Adipose tissue (tissue), 3 donors: Measurements from ENCODE around the gene SDHA. TPM values are rescaled to one million over a fixed set of nuclear protein-coding genes. Genes with fewer than 3 reads are reported as not detected.
"Not testable (repeated sequence)": the region's sequence is repeated elsewhere in the genome, so short reads cannot be mapped to it uniquely, and the experiment has no call there.

Source experiments
- H3K27ac ChIP-seq: one replicate; pipeline ENCODE4 v1.5.1; 2013; ENCODE audit warnings: low read depth, low read length
- WGBS, 3 donors: extraction: QIAGEN DNeasy Blood & Tissue Kit; methylation state at CpG; one replicate each; pipeline ENCODE4 v1.1.7; 2013; 5-methylcytosine and 5-hydroxymethylcytosine counted together
- polyA plus RNA-seq, 3 donors: library from polyadenylated mRNA; stranded (reverse); fragments of 200-250 nt; gene quantifications; one replicate each; pipeline ENCODE4 v1.2.3, GENCODE V29; 2013
- donor health status: healthy with polysubstance abuse.
- donor health status: Bipolar disorder and iron deficiency.
- donor health status: healthy.

The SDHA gene
- polyA plus RNA-seq, 3 donors: 64.9 to 146 (median 108) TPM

DNA sequence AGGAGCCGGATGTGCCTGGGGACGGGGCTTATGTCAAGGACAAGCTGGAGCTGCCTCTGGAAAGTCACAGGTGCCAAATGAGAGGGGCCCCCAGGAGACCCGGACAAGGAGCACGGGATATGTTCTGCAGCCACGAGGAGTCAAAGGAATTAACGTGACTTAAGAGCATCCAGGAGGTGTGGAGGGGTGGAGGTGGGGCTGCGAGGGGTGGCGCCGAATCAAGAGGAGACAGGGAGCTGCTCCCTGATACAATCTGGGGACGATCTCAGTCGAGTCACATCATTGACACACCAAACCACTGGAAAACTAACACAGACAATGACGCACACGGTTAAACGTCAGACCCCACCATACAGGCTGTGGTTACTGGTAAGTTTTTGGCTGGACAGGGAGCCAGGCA is 10.5 kb upstream of the SDHA start:
- WGBS, 3 donors: 72 to 88% (median 83%) methylated on average over 14 of the region's 14 CpGs
- no peak overlapping the region for H3K27ac ChIP-seq

DNA sequence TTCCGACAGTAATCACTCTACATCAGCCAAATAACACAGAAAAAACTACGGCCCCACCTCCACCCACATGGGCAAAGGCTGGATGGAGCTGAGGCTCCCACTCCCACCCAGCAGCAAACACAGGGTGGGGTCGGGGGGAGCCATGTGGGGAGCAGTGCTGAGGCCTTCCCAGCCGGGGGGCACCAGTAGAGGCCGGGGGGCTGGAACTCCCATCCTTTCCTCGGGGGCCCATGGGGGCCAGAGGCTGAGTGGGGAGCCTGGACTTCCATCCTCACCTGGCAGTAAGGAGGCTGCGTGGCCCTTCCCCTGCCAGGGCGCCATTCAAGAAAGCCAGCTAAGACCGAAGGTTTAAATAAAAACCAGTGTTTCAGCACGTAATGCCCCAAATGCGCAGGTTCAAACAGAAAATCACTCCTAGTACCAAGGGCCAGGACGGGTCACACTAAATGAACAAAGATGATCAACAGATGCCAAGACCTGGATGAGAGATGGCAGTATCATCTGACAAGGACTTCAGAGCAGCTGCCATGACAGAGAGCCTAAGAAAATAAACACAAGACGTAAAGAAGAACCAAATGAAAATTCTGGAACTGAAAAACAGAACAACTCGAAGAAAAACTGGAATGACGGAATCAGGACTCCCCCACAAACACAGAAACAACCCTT is 9.5 kb upstream of the SDHA start:
- H3K27ac ChIP-seq: no peak overlapping the region
- WGBS, 3 donors: 88% methylated on average over 15 of the region's 15 CpGs

DNA sequence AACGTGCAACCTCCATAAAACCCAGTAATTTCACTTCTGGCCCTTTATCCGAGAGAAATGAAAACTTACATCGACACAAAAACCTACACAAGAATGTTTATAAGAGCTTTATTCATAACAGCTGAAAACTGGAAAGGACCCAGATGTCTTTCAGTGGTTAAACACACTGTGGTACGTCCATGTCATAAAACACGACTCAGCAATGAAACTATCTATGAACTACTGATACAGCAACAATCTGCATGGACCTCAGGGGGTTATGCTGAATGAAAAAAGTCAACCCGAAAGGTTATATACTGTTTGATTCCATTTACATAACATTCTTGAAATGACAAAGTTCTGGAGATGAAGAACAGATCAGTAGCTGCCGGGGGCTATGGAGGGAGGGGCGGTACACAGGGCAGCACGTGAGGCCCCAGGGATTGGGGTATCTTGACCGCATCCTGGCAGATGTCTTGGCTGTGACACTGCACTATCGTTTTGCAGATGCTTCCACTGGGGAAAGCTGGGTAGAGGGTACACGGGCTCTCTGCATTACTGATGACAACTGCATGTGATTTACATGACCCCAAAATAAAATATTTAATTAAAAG is 4.2 kb upstream of the SDHA start:
- no peak overlapping the region for H3K27ac ChIP-seq
- 90 to 94% (median 91%) methylated on average over 12 of the region's 12 CpGs for WGBS, 3 donors

DNA sequence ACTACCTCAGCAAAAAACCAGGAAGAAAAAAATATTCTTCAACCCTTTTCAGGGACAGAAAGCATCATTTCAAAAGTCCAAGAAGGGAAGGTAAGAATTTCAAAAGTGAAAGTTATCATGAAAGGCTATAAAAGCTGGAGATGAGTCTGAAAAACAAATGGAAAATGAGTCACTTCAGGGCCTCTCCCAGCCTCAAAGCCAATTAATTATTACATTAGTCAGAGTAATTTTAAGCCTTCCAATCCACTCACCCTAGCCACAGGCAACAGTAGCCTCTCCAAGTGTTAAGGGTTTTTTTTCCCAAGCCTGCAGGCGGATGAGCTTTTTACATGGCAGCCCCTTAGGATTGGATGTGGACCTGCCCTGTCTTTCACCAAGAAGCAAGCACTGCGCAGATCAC is 2.9 kb upstream of the SDHA start:
- not testable (repeated sequence) for H3K27ac ChIP-seq
- 85 to 95% (median 88%) methylated on average over 1 to 2 of the region's 2 CpGs for WGBS, 3 donors

DNA sequence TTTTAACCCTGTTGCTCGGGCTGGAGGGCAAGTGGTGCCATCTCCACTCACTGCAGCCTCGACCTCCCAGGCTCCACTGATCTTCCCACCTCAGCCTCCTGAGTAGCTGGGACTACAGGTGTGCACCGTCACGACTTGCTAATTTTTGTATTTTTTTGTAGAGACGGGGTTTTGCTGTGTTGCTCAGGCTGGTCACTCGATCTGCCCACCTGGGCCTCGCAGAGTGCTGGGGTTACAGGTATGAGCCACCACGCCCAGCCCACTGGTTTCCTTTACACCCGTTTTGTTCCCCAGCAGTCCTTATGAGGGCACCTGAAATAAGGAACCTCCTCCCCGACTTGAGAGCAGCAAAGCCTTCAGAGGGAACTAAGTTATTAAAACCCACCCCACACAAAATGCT is 2.0 kb upstream of the SDHA start:
- 84 to 95% (median 90%) methylated on average over 8 to 9 of the region's 10 CpGs for WGBS, 3 donors
- H3K27ac ChIP-seq: not testable (repeated sequence)

DNA sequence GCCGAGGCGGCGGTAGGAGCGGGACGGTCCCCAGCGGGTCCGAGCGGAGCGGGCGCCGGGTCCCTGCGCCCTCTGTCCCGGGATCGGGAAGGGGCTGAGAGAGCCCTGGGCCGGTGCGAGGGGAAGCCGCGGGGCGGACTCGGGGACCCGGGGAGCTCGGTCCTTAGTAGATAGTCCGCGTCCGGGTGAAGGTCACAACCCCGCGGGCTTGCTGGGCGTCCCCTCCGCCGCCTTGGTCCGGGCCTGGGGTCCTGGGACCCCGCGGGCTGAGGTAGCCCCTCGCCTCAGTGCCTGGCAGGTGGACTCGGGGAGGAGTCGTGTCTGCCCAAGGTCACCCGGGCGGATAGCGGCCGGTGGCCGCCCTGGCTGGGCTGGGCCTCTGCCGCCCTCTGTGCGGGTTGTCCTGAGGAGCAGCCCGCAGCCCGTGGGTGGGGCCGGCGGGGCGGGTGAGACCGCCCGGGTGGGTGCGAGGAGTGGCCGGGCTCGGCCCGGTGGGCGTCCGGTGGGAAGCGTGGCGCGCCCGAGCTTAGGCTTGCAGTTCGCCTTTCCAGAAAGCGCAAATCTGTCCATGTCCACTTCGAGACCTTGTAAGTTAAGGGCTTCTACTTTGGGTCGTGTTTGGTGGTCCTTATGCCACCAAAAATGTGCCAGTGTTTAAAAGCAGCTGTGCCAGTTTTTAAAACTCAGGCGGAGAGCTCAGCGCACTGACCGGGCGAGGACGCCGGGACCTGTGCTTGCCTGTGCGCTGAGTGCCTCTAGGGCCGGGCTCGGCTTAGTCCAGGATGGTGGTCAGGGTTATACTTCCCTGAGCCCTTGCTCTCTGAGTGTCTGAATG is 554 bp downstream of the SDHA start:
- H3K27ac ChIP-seq: no peak overlapping the region

DNA sequence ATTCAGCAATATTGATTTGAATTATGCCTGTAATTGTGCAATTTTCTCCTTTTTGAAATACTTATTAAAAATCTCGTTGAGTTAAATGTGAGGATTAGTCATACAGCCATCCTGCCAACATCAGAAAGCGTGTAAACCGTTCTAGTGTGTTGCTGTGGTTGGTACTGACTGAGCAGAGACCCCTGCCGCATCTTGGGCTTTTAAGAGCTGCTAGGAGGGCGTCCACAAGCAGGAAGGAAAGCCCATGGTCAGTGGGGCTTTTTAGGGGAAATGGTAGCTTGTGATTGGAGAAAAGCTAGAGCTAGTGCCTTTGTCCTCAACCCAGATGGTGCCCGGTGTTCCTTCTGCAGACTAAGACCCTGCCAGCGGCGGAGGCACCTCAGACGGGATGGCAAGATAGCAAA is 1.3 kb downstream of the SDHA start:
- no peak overlapping the region for H3K27ac ChIP-seq
- 8 to 17% (median 14%) methylated on average over 9 of the region's 9 CpGs for WGBS, 3 donors

More for the DNA sequence above, 554 bp downstream of the SDHA start:
- 0 to 1% (median 1%) methylated on average over 60 to 73 of the region's 73 CpGs for WGBS, 3 donors

DNA sequence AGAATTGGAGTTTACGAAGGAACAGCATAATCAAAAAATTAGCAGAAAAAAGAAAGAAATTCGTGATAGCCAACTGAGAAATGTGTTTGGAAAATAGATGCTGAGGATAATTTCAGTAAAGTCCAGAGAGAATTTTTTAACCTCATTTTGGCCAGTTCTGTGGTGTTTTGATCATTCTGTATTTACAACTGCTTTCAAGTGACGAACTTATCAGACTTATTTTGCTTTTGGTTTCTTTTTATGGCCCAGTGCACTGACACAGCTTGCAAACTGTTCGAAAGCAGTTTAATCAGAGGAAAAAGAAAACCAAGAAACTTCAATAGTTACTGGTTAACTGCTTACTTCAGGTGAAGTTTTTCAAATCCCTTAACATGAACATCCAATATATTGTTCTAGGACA is 1.9 kb downstream of the SDHA start:
- 15 to 28% (median 21%) methylated on average over 4 of the region's 4 CpGs for WGBS, 3 donors
- no peak overlapping the region for H3K27ac ChIP-seq

DNA sequence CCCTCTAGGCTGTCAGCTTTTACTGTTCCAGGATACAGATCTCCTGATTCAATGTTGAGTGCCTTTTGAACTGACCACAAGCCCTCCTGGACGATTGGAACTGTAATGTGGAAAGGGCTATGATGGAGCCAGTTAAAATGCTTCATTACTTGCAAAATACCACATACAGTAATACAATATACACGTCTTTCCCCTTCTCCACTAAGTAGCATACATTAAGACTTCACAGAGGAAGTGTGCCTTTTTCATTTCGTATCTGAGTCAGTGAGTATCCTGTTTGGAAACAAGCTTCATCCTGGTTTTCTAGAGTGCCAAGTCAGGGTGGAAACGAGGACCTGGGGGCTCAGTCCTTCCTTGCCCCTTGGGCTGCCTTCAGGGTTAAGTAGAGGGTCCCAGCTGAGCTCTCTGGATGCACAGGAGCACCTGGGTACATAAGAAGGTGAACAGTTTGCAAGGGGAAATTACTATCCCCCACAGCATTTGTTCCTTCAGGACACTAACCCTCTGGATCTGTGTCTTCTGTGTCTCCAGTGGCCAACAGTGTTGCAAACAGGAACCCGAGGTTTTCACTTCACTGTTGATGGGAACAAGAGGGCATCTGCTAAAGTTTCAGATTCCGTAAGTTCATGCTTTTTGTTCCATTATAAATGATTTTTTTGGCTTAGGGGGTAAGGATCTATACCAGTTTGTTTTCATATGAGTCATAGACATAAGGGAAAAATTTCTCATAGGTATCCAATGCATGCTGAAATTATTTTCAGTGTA is 5.0 kb downstream of the SDHA start:
- H3K27ac ChIP-seq: not testable (repeated sequence)
- WGBS, 3 donors: 36 to 68% (median 38%) methylated on average over 6 of the region's 6 CpGs

DNA sequence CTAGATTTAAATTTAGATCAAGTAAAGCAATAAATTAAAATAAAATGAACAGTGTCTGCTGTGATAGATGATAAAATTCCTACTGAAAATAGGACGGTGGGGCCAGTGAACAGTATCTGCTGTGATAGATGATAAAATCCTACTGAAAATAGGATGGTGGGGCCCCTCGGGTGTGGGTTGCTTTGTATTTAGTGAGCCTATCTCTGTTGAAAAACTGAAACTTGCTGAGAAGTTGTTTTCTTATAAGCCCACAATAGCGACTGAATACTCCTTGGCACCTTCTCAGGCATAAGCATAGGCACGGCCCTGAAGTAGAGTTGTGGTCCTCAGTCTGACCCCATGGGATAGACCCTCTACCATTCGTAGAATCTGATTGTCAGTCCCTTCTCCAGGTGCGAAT is 5.7 kb downstream of the SDHA start:
- WGBS, 3 donors: 62 to 87% (median 67%) methylated on average over 6 of the region's 6 CpGs
- H3K27ac ChIP-seq: no peak overlapping the region

DNA sequence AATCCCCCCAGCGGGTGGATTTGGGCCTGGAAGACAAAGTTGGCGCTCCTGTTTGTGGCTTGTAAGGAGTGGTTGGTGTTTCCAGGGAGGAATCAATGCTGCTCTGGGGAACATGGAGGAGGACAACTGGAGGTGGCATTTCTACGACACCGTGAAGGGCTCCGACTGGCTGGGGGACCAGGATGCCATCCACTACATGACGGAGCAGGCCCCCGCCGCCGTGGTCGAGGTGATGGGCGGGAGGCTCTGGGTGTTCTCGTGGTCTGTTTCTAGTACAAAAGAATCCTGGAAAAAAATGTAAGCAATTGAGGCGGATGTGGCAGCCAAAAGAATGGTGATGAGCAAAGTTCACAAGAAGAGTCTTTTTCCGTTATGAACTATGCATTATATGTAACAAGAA is 7.2 kb downstream of the SDHA start:
- WGBS, 3 donors: 96 to 97% (median 97%) methylated on average over 14 of the region's 14 CpGs
- no peak overlapping the region for H3K27ac ChIP-seq

DNA sequence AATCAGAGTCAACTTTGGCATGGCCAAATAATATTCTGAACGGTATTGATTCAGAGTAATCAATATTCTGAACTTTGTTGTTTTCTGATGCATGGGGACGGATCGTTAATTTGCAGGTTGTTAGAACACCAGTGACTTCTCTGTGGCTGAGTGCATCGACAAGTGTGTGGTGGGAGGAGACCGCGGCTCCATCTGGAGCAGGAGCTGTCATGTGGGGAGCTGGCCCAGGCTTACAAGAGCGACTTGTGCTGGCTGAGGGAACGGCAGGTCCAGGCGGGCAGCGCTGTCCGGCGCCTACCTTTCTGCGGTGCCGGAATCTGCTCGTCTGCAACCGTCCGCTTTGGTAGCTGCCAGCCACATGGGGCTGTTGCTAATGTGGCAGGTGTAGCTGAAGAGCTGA is 9.3 kb downstream of the SDHA start:
- not testable (repeated sequence) for H3K27ac ChIP-seq
- WGBS, 3 donors: 87 to 96% (median 89%) methylated on average over 9 to 15 of the region's 17 CpGs

DNA sequence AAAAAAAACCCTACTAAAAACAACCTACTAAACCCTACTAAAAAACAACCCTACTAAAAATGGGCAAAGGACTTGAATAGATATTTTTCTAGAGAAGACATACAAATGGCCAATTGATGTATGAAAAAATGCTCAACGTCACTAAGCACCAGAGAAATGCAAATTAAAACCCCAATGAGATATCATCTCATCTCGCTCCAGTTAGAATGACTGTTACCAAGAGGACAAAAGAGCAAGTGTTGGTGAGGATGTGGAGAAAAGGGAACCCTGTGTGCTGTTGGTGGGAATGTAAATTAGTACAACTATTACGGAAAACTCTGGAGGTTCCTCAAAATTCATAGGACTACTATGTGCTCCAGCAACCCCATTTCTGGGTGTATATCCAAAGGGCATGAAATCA is 10.8 kb downstream of the SDHA start:
- WGBS, 3 donors: 64 to 94% (median 78%) methylated on average over 3 of the region's 3 CpGs

DNA sequence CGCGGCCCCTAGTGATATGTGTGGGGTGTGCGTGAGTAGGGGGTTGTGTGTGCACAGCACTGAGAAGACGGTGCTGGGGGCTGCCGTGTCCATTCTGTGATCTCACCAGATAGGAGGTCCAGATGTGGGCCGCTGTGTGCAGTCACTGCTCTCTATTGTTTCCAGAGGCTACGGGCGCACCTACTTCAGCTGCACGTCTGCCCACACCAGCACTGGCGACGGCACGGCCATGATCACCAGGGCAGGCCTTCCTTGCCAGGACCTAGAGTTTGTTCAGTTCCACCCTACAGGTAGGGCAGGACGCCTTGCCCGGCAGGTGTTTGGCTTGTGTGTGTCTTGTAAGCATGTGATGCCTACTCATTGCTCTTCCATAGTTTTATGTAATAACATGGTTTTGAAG is 12.6 kb downstream of the SDHA start:
- 93 to 96% (median 93%) methylated on average over 14 of the region's 14 CpGs for WGBS, 3 donors

More for the DNA sequence above, 10.8 kb downstream of the SDHA start:
- H3K27ac ChIP-seq: no peak overlapping the region

DNA sequence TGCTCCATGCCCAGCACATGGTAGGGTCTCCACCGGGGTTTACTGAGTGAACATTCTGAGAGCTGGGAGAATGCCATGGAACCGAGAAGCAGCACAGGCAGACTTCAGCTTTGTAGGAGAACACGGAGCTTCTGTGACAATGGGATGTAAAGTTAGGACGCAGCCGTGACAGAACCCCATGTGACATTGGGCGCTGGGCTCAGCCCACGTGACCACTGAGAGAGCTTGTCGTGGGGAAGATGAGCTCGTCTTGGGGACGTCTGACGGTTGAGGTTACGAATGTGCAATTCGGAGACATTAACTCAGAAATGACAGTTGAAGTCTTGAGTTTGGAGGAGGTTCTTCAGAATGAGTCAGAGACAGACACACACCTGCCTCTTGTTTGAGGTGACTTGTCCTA is 13.5 kb downstream of the SDHA start:
- 83 to 91% (median 90%) methylated on average over 13 of the region's 13 CpGs for WGBS, 3 donors
- no peak overlapping the region for H3K27ac ChIP-seq

More for the DNA sequence above, 12.6 kb downstream of the SDHA start:
- H3K27ac ChIP-seq: no peak overlapping the region

DNA sequence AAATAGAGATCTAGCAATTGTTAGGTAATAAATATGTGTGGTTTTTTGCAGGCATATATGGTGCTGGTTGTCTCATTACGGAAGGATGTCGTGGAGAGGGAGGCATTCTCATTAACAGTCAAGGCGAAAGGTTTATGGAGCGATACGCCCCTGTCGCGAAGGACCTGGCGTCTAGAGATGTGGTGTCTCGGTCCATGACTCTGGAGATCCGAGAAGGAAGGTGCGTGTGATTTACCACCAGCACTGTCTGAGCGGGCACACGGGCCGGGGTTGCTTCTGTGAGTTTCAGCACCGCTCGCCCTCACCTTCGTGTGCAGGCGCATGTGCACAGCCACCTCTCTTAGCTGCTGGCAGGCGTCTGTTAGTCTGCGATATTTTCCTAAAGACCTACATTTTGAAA is 15.3 kb downstream of the SDHA start:
- not testable (repeated sequence) for H3K27ac ChIP-seq
- WGBS, 3 donors: 94 to 96% (median 95%) methylated on average over 20 of the region's 20 CpGs

DNA sequence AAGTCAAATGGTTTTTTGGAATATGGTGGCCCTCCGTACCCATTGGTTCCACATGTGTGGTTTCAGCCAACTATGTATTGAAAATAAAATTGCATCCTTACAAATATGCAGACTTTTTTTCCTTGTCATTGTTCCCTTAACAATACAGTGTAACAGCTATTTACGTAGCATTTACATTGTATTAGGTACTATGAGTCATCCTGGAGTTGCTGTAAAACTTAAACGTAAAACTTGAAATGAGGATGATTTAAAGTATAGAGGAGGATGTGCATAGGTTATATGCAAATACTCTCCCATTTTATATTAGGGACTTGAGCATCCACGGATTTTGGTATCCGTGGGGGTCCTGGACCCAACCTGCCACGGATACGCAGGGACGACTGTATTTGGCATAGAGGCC is 16.3 kb downstream of the SDHA start:
- WGBS, 3 donors: 85 to 96% (median 86%) methylated on average over 8 of the region's 8 CpGs
- H3K27ac ChIP-seq: no peak overlapping the region

DNA sequence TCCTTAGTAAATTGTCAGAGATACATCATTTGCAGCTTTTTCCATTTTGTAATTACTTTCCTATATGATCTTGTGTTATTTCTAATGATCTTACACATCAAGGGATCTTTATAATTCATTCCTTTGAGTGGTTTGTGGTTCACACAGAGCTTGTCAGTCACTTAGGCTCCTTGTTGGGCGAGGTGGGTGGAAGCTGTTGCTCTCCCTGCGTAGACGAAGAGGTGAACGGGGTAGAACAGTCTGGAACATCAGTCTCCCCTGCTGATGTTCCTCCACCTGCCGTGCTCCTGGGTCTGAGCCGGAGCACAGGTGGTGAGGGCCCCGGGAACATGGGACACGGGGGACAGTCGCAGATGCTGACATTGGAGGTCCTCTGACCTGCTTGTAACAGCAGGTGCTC is 17.4 kb downstream of the SDHA start:
- H3K27ac ChIP-seq: not testable (repeated sequence)
- WGBS, 3 donors: 94 to 98% (median 98%) methylated on average over 6 to 7 of the region's 9 CpGs

DNA sequence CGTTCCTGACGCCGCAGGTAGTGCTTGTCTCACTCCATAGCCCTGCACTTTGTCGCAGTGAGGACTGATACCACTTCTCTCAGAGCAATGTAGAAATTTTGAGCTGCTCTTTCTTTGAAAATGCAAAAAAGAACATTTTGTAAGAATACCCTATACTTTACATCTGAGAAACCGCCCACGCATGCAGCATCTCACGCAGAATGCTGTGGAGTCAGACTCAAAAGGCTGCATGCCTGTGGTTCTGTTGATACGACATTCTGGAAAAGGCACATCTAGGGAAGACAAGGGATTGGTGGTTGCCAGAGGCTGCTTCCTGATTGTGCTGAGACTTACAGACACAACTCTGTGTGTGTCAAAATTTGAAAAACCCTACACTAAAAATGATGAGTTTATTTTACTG is 19.8 kb downstream of the SDHA start:
- WGBS, 3 donors: 95 to 98% (median 96%) methylated on average over 6 to 8 of the region's 8 CpGs

More for the DNA sequence above, 19.8 kb downstream of the SDHA start:
- H3K27ac ChIP-seq: not testable (repeated sequence)
